ENCODE measurements around the gene CD93.

CD93 gene

GRCh38 chr20:23039136-23039875 lies 46.8 kb downstream of the CD93 start:
- in situ Hi-C loops (cut with MboI; ENCODE audit: low sequenced_read_pairs), result loop anchor here (10.0 kb wide), 1 partner anchor 305 kb away; no protein-coding TSS in a partner anchor

- in situ Hi-C loops (cut with MboI; ENCODE audit: low sequenced_read_pairs), result loop anchor here (10.0 kb wide), 1 partner anchor 308 kb away; no protein-coding TSS in a partner anchor
Measured at GRCh38 chr20:23037017-23037481, 49.1 kb downstream of the CD93 start.

- in situ Hi-C loops (cut with MboI; ENCODE audit: low sequenced_read_pairs), result loop anchor here (10.0 kb wide), 1 partner anchor 308 kb away; no protein-coding TSS in a partner anchor
Measured at GRCh38 chr20:23036371-23036770, 49.8 kb downstream of the CD93 start.

GRCh38 chr20:23035731-23036130 lies 50.4 kb downstream of the CD93 start:
- in situ Hi-C loops (cut with MboI; ENCODE audit: low sequenced_read_pairs), result loop anchor here (10.0 kb wide), 1 partner anchor 309 kb away; no protein-coding TSS in a partner anchor

- in situ Hi-C loops (cut with MboI; ENCODE audit: low sequenced_read_pairs), result loop anchor here (10.0 kb wide), 1 partner anchor 310 kb away; no protein-coding TSS in a partner anchor
Measured at GRCh38 chr20:23034721-23035671, 51.1 kb downstream of the CD93 start, which contains the start of gene SSTR4. Gene SSTR4, plus strand, starts transcription at chr20:23035312. Its CDS starts 172 bp downstream, at chr20:23035484.

- in situ Hi-C loops (cut with MboI; ENCODE audit: low sequenced_read_pairs), result loop anchor here (10.0 kb wide), 1 partner anchor 311 kb away; no protein-coding TSS in a partner anchor
Measured at GRCh38 chr20:23033918-23034317, 52.2 kb downstream of the CD93 start.

- in situ Hi-C loops (cut with MboI; ENCODE audit: low sequenced_read_pairs), result loop anchor here (10.0 kb wide), 1 partner anchor 312 kb away; no protein-coding TSS in a partner anchor
Measured at GRCh38 chr20:23032750-23033078, 53.4 kb downstream of the CD93 start.

GRCh38 chr20:23032056-23032749 lies 53.9 kb downstream of the CD93 start:
- in situ Hi-C loops (cut with MboI; ENCODE audit: low sequenced_read_pairs), result loop anchor here (10.0 kb wide), 1 partner anchor 313 kb away; no protein-coding TSS in a partner anchor

- in situ Hi-C loops (cut with MboI; ENCODE audit: low sequenced_read_pairs), result loop anchor here (10.0 kb wide), 1 partner anchor 313 kb away; no protein-coding TSS in a partner anchor
Measured at GRCh38 chr20:23031346-23031745, 54.8 kb downstream of the CD93 start.
